ENCODE measurements around the gene TCOF1. TPM values are rescaled to one million over a fixed set of nuclear protein-coding genes. Genes with fewer than 3 reads are reported as not detected.

TCOF1 gene
- total RNA-seq, 1 experiment from 2014 or later, result 108 TPM

- H3K36me3 ChIP-seq (replicated peaks; ENCODE audit: control insufficient read depth, insufficient read depth, low read length), result peaks cover 50% of the 10 kb centered on the region
These were observed 87.3 kb downstream of the TCOF1 start for GRCh38 chr5:150444770-150445169.

GRCh38 chr5:150446088-150446487 is 88.6 kb downstream of the TCOF1 start:
- Histone ChIP-seq H3K4me3 (ENCODE audit: insufficient read depth, low read depth, low read length) (no peak overlapping the region), H3K36me3 (replicated peaks; ENCODE audit: control insufficient read depth, insufficient read depth, low read length) (peaks cover 50% of the 10 kb centered on the region), H3K27me3 (ENCODE audit: control insufficient read depth, insufficient read depth, low read length) (no peaks in the 10 kb centered on the region; the same call in 1 of the 2 replicates)
- no peak for DNase-seq

More at GRCh38 chr5:150444770-150445169, 87.3 kb downstream of the TCOF1 start:
- H3K27me3 ChIP-seq (ENCODE audit: control insufficient read depth, insufficient read depth, low read length), result no peaks in the 10 kb centered on the region; the same call in 1 of the 2 replicates
- no peak overlapping the region for H3K4me3 ChIP-seq (ENCODE audit: insufficient read depth, low read depth, low read length)
- DNase-seq, result no peak

- no peak for DNase-seq
- no peak overlapping the region for H3K4me3 ChIP-seq (ENCODE audit: insufficient read depth, low read depth, low read length)
- no peaks in the 10 kb centered on the region; the same call in 1 of the 2 replicates for H3K27me3 ChIP-seq (ENCODE audit: control insufficient read depth, insufficient read depth, low read length)
- peaks cover 50% of the 10 kb centered on the region for H3K36me3 ChIP-seq (replicated peaks; ENCODE audit: control insufficient read depth, insufficient read depth, low read length)
These were observed 89.1 kb downstream of the TCOF1 start for GRCh38 chr5:150446583-150446982.

GRCh38 chr5:150447188-150447587 is 89.7 kb downstream of the TCOF1 start:
- DNase-seq, result no peak
- no peak overlapping the region for H3K4me3 ChIP-seq (ENCODE audit: insufficient read depth, low read depth, low read length)
- H3K36me3 ChIP-seq (replicated peaks; ENCODE audit: control insufficient read depth, insufficient read depth, low read length), result peaks cover 50% of the 10 kb centered on the region
- no peaks in the 10 kb centered on the region; the same call in 1 of the 2 replicates for H3K27me3 ChIP-seq (ENCODE audit: control insufficient read depth, insufficient read depth, low read length)

GRCh38 chr5:150448334-150448733 is 90.8 kb downstream of the TCOF1 start:
- no peak for DNase-seq
- peaks cover 48% of the 10 kb centered on the region for H3K36me3 ChIP-seq (replicated peaks; ENCODE audit: control insufficient read depth, insufficient read depth, low read length)
- H3K4me3 ChIP-seq (ENCODE audit: insufficient read depth, low read depth, low read length), result peak overlapping the region; percentile 97
- H3K27me3 ChIP-seq (ENCODE audit: control insufficient read depth, insufficient read depth, low read length), result no peaks in the 10 kb centered on the region; the same call in 1 of the 2 replicates

- H3K4me3 ChIP-seq (ENCODE audit: insufficient read depth, low read depth, low read length), result peak overlapping the region; percentile 97
- no peak for DNase-seq
- peaks cover 43% of the 10 kb centered on the region for H3K36me3 ChIP-seq (replicated peaks; ENCODE audit: control insufficient read depth, insufficient read depth, low read length)
- H3K27me3 ChIP-seq (ENCODE audit: control insufficient read depth, insufficient read depth, low read length), result no peaks in the 10 kb centered on the region; the same call in 1 of the 2 replicates
These were observed 91.5 kb downstream of the TCOF1 start for GRCh38 chr5:150448952-150449516.

Other genes starting within 250 kb of the TCOF1 start
- gene PDGFRB, start 201.9 kb upstream of the TCOF1 start, total RNA-seq (2014; rRNA removed; shearing (Covaris generic)), result 0.48 and 3.2 TPM in 2 replicates
- gene CDX1, start 190.9 kb upstream of the TCOF1 start, total RNA-seq (2014; rRNA removed; shearing (Covaris generic)), result 0.62 TPM in 1 of 2 replicates, not detected in the other
- gene SLC6A7, start 167.6 kb upstream of the TCOF1 start, total RNA-seq (2014; rRNA removed; shearing (Covaris generic)), result not detected in 2 replicates
- gene CAMK2A, start 67.9 kb upstream of the TCOF1 start, total RNA-seq (2014; rRNA removed; shearing (Covaris generic)), result 0.07 TPM in 1 of 2 replicates, not detected in the other
- gene ARSI, start 54.8 kb upstream of the TCOF1 start, total RNA-seq (2014; rRNA removed; shearing (Covaris generic)), result 3.2 and 3.6 TPM in 2 replicates
- gene CD74, start 55.2 kb downstream of the TCOF1 start, total RNA-seq (2014; rRNA removed; shearing (Covaris generic)), result 18.0 and 32.2 TPM in 2 replicates
- gene RPS14, start 92.0 kb downstream of the TCOF1 start, total RNA-seq (2014; rRNA removed; shearing (Covaris generic)), result 2,734 and 3,255 TPM in 2 replicates
- 24.8 and 28.7 TPM in 2 replicates for gene NDST1, start 150.4 kb downstream of the TCOF1 start, total RNA-seq (2014; rRNA removed; shearing (Covaris generic))

Data from H7 (cell line).